Measurements from ENCODE around the gene PLEKHA6.

Gene PLEKHA6

DNA sequence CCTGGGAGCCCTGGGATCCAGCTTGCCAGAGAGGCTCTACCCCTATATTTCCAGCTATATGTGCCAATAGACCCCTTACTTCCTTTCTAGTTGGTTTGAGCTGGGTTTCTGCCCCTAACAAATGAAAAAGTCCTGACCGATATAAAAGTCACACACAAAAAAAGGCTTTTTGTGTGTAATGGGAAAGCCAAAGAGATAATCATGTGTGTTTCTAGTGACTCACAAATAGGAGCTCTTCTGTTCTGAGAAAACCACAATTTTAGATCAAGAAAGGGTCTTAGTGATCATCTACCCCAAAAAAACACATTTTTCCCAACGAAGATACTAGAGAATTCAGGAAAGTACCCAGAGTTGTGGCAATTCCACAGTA lies 23.0 kb upstream of the PLEKHA6 start:
- DNase-seq: no peak

DNA sequence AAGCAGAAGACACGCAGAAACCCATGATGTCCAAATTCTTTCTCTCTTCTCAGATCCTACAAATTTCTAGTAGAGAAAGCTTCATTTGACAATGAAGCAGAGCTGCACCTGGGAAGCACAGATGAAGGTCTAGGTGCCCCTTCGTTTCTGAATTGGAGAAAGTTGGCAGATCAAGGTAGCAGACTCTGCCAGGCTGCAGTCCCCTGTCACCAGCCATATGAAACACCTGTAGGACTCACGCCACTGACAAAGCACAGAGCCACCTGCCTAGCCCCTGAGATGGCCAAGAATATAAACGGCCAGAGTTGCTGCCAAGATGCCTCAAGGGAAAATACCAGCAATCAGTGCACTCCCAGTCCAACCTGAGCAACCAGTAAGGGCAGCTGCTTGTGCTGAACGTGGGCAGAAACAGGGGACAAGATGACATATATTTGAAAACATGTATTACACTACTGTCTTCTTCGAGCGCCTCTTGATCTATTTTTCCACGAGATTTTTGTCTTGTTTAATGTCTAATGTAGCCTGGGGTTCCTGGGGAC lies 20.6 kb upstream of the PLEKHA6 start:
- DNase-seq: no peak

GRCh38 chr1:204377800-204378668 lies 18.3 kb upstream of the PLEKHA6 start:
- DNase-seq: peak; percentile 49

GRCh38 chr1:204376919-204377799 lies 17.4 kb upstream of the PLEKHA6 start:
- no peak for DNase-seq

DNA sequence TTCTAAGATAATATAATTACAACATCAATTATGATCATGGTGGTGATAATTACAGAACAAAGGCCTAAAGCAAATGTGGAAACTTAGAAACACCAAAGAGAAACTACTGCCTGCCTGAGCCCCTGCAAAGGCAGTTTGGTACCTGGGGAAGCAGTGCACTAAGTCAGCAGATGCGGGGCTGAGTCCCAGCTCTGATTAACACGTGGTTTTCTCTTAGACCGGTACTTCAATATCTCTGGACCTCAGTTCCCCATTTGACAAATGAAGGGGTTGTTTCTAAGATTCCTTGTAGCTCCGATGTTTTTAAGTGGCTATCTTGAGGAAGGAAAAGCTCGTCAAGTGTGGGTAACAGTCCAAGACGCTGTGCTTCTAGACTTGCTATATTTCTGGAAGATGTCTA lies 16.7 kb upstream of the PLEKHA6 start:
- no peak for DNase-seq

DNA sequence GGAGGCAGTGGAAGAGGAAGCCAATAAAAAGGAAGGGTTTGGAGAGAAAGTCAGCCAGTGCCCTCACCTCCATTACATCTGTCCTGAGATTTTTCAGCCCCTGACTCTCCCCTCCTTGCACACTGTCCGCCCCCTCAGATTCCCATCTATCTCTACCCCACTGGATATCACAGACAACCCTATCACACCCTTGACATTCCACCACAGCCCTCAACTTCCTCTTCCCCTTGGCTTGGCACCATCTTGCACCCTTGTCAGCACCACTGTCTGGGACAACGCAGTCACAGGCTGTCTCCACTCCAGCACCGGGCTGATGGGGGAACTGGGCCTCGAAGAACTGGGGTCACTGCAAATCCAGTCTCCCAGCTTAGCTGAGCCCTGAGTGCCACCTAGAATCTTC lies 14.2 kb upstream of the PLEKHA6 start:
- no peak for DNase-seq

DNA sequence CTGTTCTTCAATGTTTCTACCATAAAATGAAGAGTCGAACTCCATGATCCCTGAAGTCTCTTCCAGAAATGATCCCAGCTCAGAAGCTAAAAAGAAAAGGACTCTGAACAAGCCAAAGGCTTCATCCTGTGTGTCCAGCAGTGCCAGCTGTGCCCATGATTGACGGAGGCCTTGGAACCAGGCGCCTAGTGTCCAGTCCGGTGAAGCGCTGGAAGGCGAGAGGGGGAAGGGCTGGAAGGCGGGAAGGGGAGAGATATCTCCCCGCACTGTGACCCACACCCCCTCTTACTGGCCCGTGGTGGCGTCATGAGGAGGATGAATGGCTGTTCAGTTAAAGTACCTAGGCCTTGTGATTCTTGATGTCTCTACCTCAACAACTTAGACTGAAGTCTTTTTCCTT lies 10.4 kb upstream of the PLEKHA6 start:
- no peak for DNase-seq

DNA sequence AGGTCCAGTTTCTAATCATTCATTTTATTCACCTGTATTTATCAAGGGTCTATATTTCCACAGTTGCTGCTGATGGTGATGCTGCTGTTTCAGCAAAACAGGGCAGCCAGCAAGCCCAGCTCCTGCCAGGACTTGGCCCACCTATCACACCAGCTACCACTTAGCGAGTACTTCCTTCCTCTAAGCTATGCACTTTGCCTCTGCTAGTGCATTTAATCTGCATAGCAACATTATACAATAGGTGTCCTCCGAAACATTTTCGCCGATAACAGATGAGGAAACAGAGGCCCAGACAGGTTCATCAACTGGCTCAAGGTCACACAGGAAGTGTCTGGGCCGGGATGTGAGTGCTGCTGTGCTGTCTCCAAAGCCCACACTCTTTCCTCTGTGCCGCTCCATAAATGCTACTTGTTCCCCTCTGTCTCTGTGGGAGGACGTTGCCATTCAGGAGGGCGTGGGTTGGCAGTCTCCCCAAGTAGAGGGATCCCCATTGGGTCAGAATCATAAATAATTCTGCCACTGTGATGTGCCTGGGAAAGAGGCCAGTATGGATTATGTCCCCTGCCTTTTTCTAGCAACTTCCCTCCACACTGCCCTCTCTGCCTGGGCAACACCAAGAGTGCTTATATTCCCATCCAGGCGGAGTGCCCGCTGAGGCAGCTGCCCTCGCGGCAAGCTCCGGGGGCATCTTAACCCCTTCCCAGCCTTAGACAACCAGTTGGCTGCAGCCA lies 9.4 kb upstream of the PLEKHA6 start:
- DNase-seq: no peak

- no peak for DNase-seq
Measured at GRCh38 chr1:204367956-204368355, 8.2 kb upstream of the PLEKHA6 start.

- no peak for DNase-seq
Measured at GRCh38 chr1:204367193-204367858, 7.6 kb upstream of the PLEKHA6 start.

GRCh38 chr1:204366759-204367158 lies 7.0 kb upstream of the PLEKHA6 start:
- DNase-seq: no peak

GRCh38 chr1:204363335-204364114 lies 3.8 kb upstream of the PLEKHA6 start:
- DNase-seq: peak; percentile 83

DNA sequence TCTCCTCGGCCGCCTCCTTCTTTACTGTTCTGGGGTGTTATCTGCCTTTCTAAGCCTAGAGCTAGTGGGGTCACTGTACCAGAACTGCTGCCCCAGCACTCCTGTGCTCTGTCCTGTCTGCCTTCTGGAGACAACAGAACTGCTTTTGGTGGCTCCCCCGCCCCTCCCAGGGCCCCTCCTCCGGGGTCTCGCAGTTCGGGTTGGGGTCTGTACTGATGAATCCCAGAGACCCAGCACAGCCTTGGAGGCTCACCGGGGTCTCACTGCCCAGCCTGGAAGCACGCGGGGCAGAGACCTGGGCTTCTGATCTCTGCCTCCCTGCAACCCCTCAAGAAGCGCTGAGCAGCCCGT lies 3.2 kb upstream of the PLEKHA6 start:
- DNase-seq: no peak

GRCh38 chr1:204361781-204362180 lies 2.1 kb upstream of the PLEKHA6 start:
- no peak for DNase-seq

- no peak for DNase-seq
Measured at GRCh38 chr1:204361341-204361771, 1.6 kb upstream of the PLEKHA6 start.

DNA sequence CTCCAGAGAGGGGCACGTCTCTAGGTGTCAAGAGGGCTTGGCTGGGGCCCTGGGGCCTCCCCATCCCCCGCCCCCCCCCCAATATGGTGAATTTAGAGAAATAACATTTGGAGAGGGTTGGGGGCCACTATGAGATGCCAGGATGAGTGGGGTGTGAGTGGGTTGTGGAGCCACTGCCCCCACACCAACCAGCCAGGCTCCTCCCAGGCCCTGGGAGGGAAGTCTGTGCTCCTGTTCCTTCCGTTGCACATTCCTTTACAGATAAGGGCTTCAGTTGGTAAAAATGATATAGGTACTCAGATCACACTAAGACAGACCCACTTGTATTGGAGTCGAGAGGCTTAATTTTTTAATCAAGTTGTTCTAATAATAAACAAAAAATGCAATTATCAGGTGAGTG lies 585 bp upstream of the PLEKHA6 start:
- DNase-seq: no peak

DNA sequence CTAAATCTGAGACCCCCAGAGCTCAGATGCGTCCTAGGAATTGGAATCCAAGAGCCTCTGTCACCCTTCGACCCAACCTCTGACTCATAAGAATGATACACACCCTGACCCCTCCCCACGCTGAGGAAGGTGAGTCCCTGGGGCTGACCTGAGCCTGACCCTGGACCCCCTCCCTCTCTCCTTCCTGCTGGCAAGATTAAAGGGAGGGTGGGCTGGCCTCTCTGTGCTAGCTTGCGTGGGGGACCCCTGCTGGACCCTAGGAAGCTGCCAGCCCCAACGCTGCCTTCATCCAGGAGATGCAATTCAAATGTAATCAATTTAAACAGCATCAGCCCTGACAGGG lies 627 bp downstream of the PLEKHA6 start:
- no peak for DNase-seq

DNA sequence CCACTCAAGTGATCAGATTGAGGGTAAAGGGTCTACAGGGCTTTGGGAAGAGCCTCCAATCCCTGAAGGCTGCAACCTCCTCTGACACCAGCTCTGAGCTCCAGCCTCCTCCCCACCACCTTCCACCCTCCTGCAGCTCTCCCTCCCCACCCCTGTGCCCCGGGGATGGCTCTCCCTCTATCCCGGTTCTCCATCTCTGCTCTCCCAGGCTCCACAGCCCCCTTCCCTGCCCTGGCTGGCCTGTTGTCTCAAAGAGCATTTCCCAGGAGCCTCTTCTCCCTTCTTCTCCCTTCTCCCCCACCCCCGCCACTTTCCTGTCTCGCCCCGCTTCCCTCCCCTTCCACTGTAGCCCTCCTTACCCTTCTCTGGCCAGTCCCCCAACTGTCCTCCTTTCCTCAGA lies 1.1 kb downstream of the PLEKHA6 start:
- no peak for DNase-seq

DNA sequence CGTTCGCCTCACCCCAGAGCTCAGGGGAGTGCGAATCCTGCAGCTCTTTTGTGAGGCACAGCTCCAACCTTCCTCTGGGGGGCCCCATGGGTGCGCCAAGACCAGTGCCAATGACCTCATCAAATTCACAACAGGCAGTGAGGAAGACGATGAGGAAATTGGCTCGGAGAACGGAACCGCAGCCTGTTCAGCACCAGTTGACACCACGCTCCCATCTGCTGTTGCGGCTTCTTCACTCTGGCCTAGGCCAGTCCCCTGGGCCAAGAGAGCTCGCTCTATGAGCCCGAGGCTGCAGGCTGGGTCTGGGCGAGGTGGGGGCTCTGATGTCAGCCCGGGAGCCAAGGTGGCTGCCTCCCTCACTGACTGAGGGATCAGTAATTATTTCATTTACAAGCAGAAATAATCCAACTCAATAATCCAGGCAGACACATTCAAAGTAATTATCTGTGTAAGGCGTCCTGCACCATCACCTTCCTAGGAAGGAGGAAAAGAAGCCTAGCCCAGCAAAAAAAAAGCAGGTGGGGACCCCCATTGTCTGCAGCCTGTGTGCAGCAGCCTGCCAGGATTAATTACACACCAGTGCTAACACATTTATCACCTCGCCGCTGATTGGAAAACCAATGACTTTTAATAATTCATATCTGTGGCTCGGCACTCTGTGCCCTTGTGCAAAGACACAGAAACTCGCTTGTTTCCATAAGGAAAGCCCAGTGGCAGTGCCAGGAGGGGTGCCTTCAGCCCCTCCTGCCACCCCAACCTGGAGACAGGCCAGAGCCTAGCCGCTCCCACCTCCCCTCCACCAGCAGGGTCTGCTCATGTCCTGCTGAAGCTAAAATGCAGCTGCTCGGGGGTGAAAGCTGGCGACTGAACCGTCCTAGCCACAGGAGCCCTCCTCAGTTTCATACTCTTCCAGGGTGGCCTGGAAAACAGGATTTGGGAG lies 1.9 kb downstream of the PLEKHA6 start:
- no peak for DNase-seq

- DNase-seq: no peak
Measured at GRCh38 chr1:204356997-204357396, 2.7 kb downstream of the PLEKHA6 start.

- DNase-seq: no peak
Measured at GRCh38 chr1:204355913-204356312, 3.8 kb downstream of the PLEKHA6 start.

Data from CD4-positive, alpha-beta T cell treated with Interleukin-10 for 1 hour (primary cell).